ENCODE measurements around the gene MLLT11. TPM values are rescaled to one million over a fixed set of nuclear protein-coding genes. Genes with fewer than 3 reads are reported as not detected.
A peak's percentile ranks its signal among the peaks of the same experiment; 100 is the strongest.

MLLT11 gene
- total and polyA plus RNA-seq, 4 donors, result 0.17 to 0.64 (median 0.27) TPM

DNA sequence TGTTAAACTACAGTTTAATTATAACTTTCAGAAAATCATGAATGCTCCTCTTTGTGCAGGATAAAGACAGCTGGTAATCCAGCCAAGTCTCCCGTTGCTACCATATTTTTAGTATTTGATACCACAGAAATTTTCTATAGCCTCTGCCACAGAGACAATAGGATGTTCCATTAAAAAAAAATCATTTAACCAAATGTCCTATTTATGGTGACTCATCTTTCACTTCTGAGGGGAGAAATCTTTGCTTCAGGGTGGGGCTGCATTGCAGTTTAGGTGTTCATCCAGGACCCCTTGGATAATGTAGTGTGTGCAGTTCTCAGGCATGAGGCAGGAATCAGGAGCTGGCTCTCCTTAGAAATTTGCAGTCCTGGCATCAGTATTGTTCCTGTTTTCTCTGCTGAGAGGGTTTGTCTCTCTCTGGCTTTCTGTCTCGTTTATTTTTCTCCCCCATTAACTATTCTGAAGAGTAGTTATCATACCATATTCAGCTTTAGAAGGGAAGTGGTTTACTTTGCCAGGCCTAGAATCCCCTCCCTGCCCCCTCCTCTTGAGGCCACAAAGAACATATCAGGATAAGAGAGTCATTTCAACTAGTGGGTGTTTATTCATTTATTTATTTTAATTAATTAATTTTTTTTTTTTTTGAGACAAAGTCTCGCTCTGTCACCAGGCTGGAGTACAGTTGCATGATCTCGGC is 48.9 kb upstream of the MLLT11 start:
- Histone ChIP-seq H3K27me3 (ENCODE audit: control insufficient read depth in 4 of 4, insufficient read depth in 4 of 4, low read length in 3 of 4) (no peaks in the 10 kb centered on the region), H3K4me3 (ENCODE audit: low read depth in 1 of 3, low read length in 3 of 3) (no peak overlapping the region), H3K27ac (ENCODE audit: low read depth in 1 of 2, low read length in 2 of 2) (no peak overlapping the region), H3K4me1 (ENCODE audit: control insufficient read depth in 4 of 4, insufficient read depth in 4 of 4, low read length in 3 of 4) (peaks cover 13 to 62% (median 51%) of the 10 kb centered on the region in 4 donors), H3K9ac (ENCODE audit: low read depth in 1 of 2, low read length in 2 of 2) (no peak overlapping the region), H3K9me3 (ENCODE audit: control insufficient read depth in 4 of 4, low read length in 3 of 4) (no peaks in the 10 kb centered on the region), H3K36me3 (ENCODE audit: control insufficient read depth in 4 of 4, insufficient read depth in 3 of 4, low read depth in 1 of 4, low read length in 3 of 4) (peaks cover 0 to 2% (median 0%) of the 10 kb centered on the region in 4 donors)
- TF ChIP-seq, protein P1, sequence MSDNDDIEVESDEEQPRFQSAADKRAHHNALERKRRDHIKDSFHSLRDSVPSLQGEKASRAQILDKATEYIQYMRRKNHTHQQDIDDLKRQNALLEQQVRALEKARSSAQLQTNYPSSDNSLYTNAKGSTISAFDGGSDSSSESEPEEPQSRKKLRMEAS (IDR thresholded peaks at IDR 0.05), result no peak
- no peak for TF ChIP-seq SP1 (IDR thresholded peaks at IDR 0.05)
- TF ChIP-seq, protein P2, sequence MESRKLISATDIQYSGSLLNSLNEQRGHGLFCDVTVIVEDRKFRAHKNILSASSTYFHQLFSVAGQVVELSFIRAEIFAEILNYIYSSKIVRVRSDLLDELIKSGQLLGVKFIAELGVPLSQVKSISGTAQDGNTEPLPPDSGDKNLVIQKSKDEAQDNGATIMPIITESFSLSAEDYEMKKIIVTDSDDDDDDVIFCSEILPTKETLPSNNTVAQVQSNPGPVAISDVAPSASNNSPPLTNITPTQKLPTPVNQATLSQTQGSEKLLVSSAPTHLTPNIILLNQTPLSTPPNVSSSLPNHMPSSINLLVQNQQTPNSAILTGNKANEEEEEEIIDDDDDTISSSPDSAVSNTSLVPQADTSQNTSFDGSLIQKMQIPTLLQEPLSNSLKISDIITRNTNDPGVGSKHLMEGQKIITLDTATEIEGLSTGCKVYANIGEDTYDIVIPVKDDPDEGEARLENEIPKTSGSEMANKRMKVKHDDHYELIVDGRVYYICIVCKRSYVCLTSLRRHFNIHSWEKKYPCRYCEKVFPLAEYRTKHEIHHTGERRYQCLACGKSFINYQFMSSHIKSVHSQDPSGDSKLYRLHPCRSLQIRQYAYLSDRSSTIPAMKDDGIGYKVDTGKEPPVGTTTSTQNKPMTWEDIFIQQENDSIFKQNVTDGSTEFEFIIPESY (IDR thresholded peaks at IDR 0.05), result no peak
- TF ChIP-seq JUND (IDR thresholded peaks at IDR 0.05), result no peak
- no peak for TF ChIP-seq TAF1 (conservative IDR thresholded peaks at IDR 0.05)
- no peak for TF ChIP-seq RXRA (IDR thresholded peaks at IDR 0.05)
- no peak for DNase-seq (ENCODE audit: low spot score)
- WGBS, result 60% methylated on average over 4 of the region's 4 CpGs

DNA sequence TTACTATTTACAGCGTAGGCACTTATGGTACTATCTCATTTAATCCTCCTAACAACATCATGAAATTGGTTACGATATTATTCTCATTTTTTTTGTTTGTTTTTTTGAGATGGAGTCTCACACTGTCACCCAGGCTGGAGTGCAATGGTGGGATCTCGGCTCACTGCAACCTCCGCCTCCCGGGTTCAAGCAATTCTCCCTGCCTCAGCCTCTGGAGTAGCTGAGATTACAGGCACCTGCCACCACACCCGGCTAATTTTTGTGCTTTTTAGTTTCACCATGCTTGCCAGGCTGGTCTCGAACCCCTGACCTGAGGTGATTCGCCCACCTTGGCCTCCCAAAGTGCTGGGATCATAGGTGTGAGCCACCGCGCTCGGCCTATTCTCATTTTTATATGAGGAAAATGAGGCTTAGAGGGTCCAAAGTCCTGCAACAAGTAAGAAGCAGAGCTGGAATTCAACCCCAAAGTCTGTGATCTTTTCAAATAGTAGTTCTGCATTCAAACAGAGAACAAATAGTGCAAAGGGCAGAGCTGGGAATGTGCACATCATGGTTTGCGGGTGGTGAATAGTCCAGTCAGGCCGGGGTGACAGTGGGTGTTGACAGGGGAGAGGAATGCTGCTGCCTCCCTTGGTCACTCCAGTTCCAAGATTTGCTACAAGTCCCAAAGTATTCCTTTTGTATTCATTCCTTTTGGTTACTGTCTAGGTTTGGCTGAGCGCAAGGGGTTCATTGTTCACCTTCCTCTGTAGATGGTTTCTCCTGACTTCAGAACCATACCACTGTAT is 47.3 kb upstream of the MLLT11 start:
- 48% methylated on average over 14 of the region's 14 CpGs for WGBS
- TF ChIP-seq FOXA2 (IDR thresholded peaks at IDR 0.05), result peak; percentile 74
- TF ChIP-seq RAD21 (IDR thresholded peaks at IDR 0.05), result peak; percentile 38 to 45
- TF ChIP-seq GABPA (IDR thresholded peaks at IDR 0.05 in 1 of 2, conservative IDR thresholded peaks at IDR 0.05 in 1 of 2), result peak in 1 of 2 donors; percentile 59
- peak; percentile 94 for TF ChIP-seq NR2F2 (IDR thresholded peaks at IDR 0.05)
- TF ChIP-seq TAF1 (conservative IDR thresholded peaks at IDR 0.05), result no peak
- peak; percentile 85 for TF ChIP-seq YY1 (IDR thresholded peaks at IDR 0.05)
- peak; percentile 89 to 94 for TF ChIP-seq RXRA (IDR thresholded peaks at IDR 0.05)
- TF ChIP-seq, protein P3, sequence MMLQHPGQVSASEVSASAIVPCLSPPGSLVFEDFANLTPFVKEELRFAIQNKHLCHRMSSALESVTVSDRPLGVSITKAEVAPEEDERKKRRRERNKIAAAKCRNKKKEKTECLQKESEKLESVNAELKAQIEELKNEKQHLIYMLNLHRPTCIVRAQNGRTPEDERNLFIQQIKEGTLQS (IDR thresholded peaks at IDR 0.05), result no peak
- peak; percentile 75 for TF ChIP-seq FOXA1 (IDR thresholded peaks at IDR 0.05)
- TF ChIP-seq, protein P2 (IDR thresholded peaks at IDR 0.05), result peak; percentile 79
- peak; percentile 85 to 92 for TF ChIP-seq JUND (IDR thresholded peaks at IDR 0.05)
- TF ChIP-seq HNF4A (conservative IDR thresholded peaks at IDR 0.05), result peak; percentile 99
- TF ChIP-seq, protein P1 (IDR thresholded peaks at IDR 0.05), result peak; percentile 75
- TF ChIP-seq, protein P4, sequence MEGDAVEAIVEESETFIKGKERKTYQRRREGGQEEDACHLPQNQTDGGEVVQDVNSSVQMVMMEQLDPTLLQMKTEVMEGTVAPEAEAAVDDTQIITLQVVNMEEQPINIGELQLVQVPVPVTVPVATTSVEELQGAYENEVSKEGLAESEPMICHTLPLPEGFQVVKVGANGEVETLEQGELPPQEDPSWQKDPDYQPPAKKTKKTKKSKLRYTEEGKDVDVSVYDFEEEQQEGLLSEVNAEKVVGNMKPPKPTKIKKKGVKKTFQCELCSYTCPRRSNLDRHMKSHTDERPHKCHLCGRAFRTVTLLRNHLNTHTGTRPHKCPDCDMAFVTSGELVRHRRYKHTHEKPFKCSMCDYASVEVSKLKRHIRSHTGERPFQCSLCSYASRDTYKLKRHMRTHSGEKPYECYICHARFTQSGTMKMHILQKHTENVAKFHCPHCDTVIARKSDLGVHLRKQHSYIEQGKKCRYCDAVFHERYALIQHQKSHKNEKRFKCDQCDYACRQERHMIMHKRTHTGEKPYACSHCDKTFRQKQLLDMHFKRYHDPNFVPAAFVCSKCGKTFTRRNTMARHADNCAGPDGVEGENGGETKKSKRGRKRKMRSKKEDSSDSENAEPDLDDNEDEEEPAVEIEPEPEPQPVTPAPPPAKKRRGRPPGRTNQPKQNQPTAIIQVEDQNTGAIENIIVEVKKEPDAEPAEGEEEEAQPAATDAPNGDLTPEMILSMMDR (IDR thresholded peaks at IDR 0.05; ENCODE audit: low read depth, low read length, missing input control), result no peak
- TF ChIP-seq SP1 (IDR thresholded peaks at IDR 0.05), result peak; percentile 99
- peak; percentile 98 for TF ChIP-seq HNF4G (IDR thresholded peaks at IDR 0.05)
- peak in 1 of 2 donors; percentile 62 for TF ChIP-seq EGR1 (IDR thresholded peaks at IDR 0.05; ENCODE audit: low read depth in 2 of 2)
- TF ChIP-seq, protein P5, sequence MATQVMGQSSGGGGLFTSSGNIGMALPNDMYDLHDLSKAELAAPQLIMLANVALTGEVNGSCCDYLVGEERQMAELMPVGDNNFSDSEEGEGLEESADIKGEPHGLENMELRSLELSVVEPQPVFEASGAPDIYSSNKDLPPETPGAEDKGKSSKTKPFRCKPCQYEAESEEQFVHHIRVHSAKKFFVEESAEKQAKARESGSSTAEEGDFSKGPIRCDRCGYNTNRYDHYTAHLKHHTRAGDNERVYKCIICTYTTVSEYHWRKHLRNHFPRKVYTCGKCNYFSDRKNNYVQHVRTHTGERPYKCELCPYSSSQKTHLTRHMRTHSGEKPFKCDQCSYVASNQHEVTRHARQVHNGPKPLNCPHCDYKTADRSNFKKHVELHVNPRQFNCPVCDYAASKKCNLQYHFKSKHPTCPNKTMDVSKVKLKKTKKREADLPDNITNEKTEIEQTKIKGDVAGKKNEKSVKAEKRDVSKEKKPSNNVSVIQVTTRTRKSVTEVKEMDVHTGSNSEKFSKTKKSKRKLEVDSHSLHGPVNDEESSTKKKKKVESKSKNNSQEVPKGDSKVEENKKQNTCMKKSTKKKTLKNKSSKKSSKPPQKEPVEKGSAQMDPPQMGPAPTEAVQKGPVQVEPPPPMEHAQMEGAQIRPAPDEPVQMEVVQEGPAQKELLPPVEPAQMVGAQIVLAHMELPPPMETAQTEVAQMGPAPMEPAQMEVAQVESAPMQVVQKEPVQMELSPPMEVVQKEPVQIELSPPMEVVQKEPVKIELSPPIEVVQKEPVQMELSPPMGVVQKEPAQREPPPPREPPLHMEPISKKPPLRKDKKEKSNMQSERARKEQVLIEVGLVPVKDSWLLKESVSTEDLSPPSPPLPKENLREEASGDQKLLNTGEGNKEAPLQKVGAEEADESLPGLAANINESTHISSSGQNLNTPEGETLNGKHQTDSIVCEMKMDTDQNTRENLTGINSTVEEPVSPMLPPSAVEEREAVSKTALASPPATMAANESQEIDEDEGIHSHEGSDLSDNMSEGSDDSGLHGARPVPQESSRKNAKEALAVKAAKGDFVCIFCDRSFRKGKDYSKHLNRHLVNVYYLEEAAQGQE (IDR thresholded peaks at IDR 0.05), result peak; percentile 89
- H3K9ac ChIP-seq (ENCODE audit: low read depth in 1 of 2, low read length in 2 of 2), result peak overlapping the region in 1 of 2 donors; percentile 49
- peaks cover 0 to 4% (median 1%) of the 10 kb centered on the region in 4 donors for H3K36me3 ChIP-seq (ENCODE audit: control insufficient read depth in 4 of 4, insufficient read depth in 3 of 4, low read depth in 1 of 4, low read length in 3 of 4)
- H3K4me3 ChIP-seq (ENCODE audit: low read depth in 1 of 3, low read length in 3 of 3), result no peak overlapping the region
- H3K27me3 ChIP-seq (ENCODE audit: control insufficient read depth in 4 of 4, insufficient read depth in 4 of 4, low read length in 3 of 4), result no peaks in the 10 kb centered on the region
- DNase-seq (ENCODE audit: low spot score), result peak; percentile 52
- peak overlapping the region; percentile 34 to 71 for H3K27ac ChIP-seq (ENCODE audit: low read depth in 1 of 2, low read length in 2 of 2)
- H3K9me3 ChIP-seq (ENCODE audit: control insufficient read depth in 4 of 4, low read length in 3 of 4), result no peaks in the 10 kb centered on the region
- peaks cover 9 to 48% (median 42%) of the 10 kb centered on the region in 4 donors for H3K4me1 ChIP-seq (ENCODE audit: control insufficient read depth in 4 of 4, insufficient read depth in 4 of 4, low read length in 3 of 4)
